HG02852 (cell line): Measurements from ENCODE around the gene TREML1.

ENCODE experiments used
- ATAC-seq: cut with Tn5 transposase; IDR thresholded peaks from one replicate; pipeline ENCODE4 v1.9.1; 2021; ENCODE audit warnings: mild to moderate bottlenecking, moderate library complexity; ENCODE audit not compliant: unreplicated experiment

Gene TREML1

GRCh38 chr6:41179163-41179562 is 25.0 kb upstream of the TREML1 start:
- no peak for ATAC-seq

GRCh38 chr6:41177695-41178094 is 23.5 kb upstream of the TREML1 start:
- ATAC-seq, result no peak

- no peak for ATAC-seq
These were observed 23.1 kb upstream of the TREML1 start for GRCh38 chr6:41177287-41177686.

GRCh38 chr6:41176189-41176588 is 22.0 kb upstream of the TREML1 start:
- ATAC-seq, result no peak

GRCh38 chr6:41175084-41175483 is 20.9 kb upstream of the TREML1 start:
- ATAC-seq, result no peak

- no peak for ATAC-seq
These were observed 20.5 kb upstream of the TREML1 start for GRCh38 chr6:41174610-41175009.

- ATAC-seq, result no peak
These were observed 17.8 kb upstream of the TREML1 start for GRCh38 chr6:41171908-41172307.

- no peak for ATAC-seq
These were observed 16.5 kb upstream of the TREML1 start for GRCh38 chr6:41170547-41171160.

- no peak for ATAC-seq
These were observed 13.2 kb upstream of the TREML1 start for GRCh38 chr6:41167173-41167963.

GRCh38 chr6:41164551-41165120 is 10.5 kb upstream of the TREML1 start:
- no peak for ATAC-seq

- ATAC-seq, result no peak
These were observed 9.2 kb upstream of the TREML1 start for GRCh38 chr6:41163419-41163717.

- ATAC-seq, result no peak
These were observed 8.7 kb upstream of the TREML1 start, which contains the start of gene TREM2 for GRCh38 chr6:41162687-41163418. Gene TREM2, minus strand, starts transcription at chr6:41163116. Its CDS starts 34 bp downstream, at chr6:41163082.

- ATAC-seq, result no peak
These were observed 7.9 kb upstream of the TREML1 start for GRCh38 chr6:41161851-41162552.

- no peak for ATAC-seq
These were observed 7.2 kb upstream of the TREML1 start for GRCh38 chr6:41161380-41161779.

GRCh38 chr6:41160933-41161332 is 6.8 kb upstream of the TREML1 start:
- no peak for ATAC-seq

GRCh38 chr6:41159415-41160082 is 5.4 kb upstream of the TREML1 start:
- no peak for ATAC-seq

- ATAC-seq, result no peak
These were observed 3.2 kb upstream of the TREML1 start for GRCh38 chr6:41157323-41157722.

GRCh38 chr6:41156771-41157170 is 2.6 kb upstream of the TREML1 start:
- ATAC-seq, result no peak

- ATAC-seq, result no peak
These were observed 1.9 kb upstream of the TREML1 start for GRCh38 chr6:41156001-41156400.

- no peak for ATAC-seq
These were observed 1.1 kb upstream of the TREML1 start for GRCh38 chr6:41155132-41155805.
